ENCODE measurements around the gene CLRN2. TPM values are rescaled to one million over a fixed set of nuclear protein-coding genes. Genes with fewer than 3 reads are reported as not detected.

CLRN2 gene
- total and polyA plus RNA-seq, 2 donors (not counting 3 experiments of a cell fraction or from before 2014, with no cell fraction given): not detected

- no TSS peak for BruUV-seq (replicated peaks)
- ChIA-PET CTCF (interaction anchor here (2.4 kb wide), 1 partner anchor 10 kb away, joined by 7 read pairs; no protein-coding TSS in a partner anchor), POLR2A (no interaction called here)
- no peaks in the 10 kb centered on the region for H3K4me1 ChIP-seq (ENCODE audit: control insufficient read depth, extremely low read depth, insufficient read depth, low read length)
- dilution Hi-C loops (cut with MboI; ENCODE audit: extremely low pct_ligation_motif_present, low sequenced_read_pairs): no loop called here
- H3K36me3 ChIP-seq (ENCODE audit: control insufficient read depth in 2 of 2, extremely low read depth in 1 of 2, insufficient read depth in 2 of 2, low read length in 2 of 2): no peaks in the 10 kb centered on the region
- no peak overlapping the region for H2AFZ ChIP-seq (ENCODE audit: low read depth, low read length)
- H3K27me3 ChIP-seq (ENCODE audit: control insufficient read depth in 2 of 2, insufficient read depth in 2 of 2, low read length in 2 of 2): peaks cover 6% of the 10 kb centered on the region in 2 experiments
- no peak overlapping the region for H3K9ac ChIP-seq (replicated peaks; ENCODE audit: extremely low read depth, insufficient read depth, low read length)
- FAIRE-seq (no peak), DNase-seq (ENCODE audit: low read depth, low spot score) (no peak)
- no peak overlapping the region for H3K4me3 ChIP-seq (replicated peaks in 1 of 3; ENCODE audit: insufficient read depth in 1 of 3, low read depth in 1 of 3, low read length in 3 of 3)
- no peaks in the 10 kb centered on the region for H3K9me1 ChIP-seq (replicated peaks; ENCODE audit: control insufficient read depth, extremely low read depth, insufficient read depth, low read length)
- no peaks in the 10 kb centered on the region for H3K9me3 ChIP-seq (replicated peaks; ENCODE audit: control insufficient read depth, insufficient read depth, low read length)
- TF ChIP-seq MAX (IDR thresholded peaks at IDR 0.05; ENCODE audit: insufficient read depth, insufficient read length): no peak
- no peak for TF ChIP-seq MYC (IDR thresholded peaks at IDR 0.05; ENCODE audit: low read depth, low read length)
- TF ChIP-seq FOS (IDR thresholded peaks at IDR 0.05; ENCODE audit: borderline replicate concordance, insufficient read depth, low read length): no peak
- no peak for TF ChIP-seq EZH2 (IDR thresholded peaks at IDR 0.05; ENCODE audit: borderline replicate concordance, low read depth, low read length, severe bottlenecking)
- TF ChIP-seq GATA2 (IDR thresholded peaks at IDR 0.05; ENCODE audit: insufficient read depth, insufficient read length, low read depth, low read length): no peak
- TF ChIP-seq JUN (IDR thresholded peaks at IDR 0.05; ENCODE audit: borderline replicate concordance, insufficient read depth, insufficient read length, low read depth): no peak
- TF ChIP-seq CTCF (IDR thresholded peaks at IDR 0.05; ENCODE audit: extremely low read depth in 1 of 2, insufficient read depth in 1 of 2, low read depth in 1 of 2, low read length in 2 of 2): no peak
- no peak for TF ChIP-seq POLR2AphosphoS5 (IDR thresholded peaks at IDR 0.05; ENCODE audit: insufficient read depth, low read depth, low read length)
- no peak for TF ChIP-seq POLR2A (IDR thresholded peaks at IDR 0.05; ENCODE audit: low read depth, low read length)
- H3K27ac ChIP-seq (ENCODE audit: insufficient read depth, low read depth, low read length): no peak overlapping the region
- H3K4me2 ChIP-seq (ENCODE audit: insufficient read depth, low read length): no peak overlapping the region
- no peaks in the 10 kb centered on the region for H4K20me1 ChIP-seq (replicated peaks; ENCODE audit: control insufficient read depth, extremely low read depth, insufficient read depth, low read length)
- intact Hi-C loops (cut with micrococcal nuclease): no loop called here
- H3K79me2 ChIP-seq (ENCODE audit: control insufficient read depth, insufficient read depth, low read length): no peaks in the 10 kb centered on the region
Observed at GRCh38 chr4:17559709-17560048, 44.7 kb downstream of the CLRN2 start.
